ENCODE measurements around the gene GPA33. TPM values are rescaled to one million over a fixed set of nuclear protein-coding genes. Genes with fewer than 3 reads are reported as not detected.

The GPA33 gene
- total RNA-seq, 4 donors from 2014 or later: 0.10 TPM; not detected in 3

GRCh38 chr1:167083066-167083665, 7.0 kb downstream of the GPA33 start:
- DNase-seq (ENCODE audit: low spot score in 2 of 2): no peak
- TF ChIP-seq CTCF (IDR thresholded peaks at IDR 0.05): no peak
- no peak for TF ChIP-seq POLR2A (IDR thresholded peaks at IDR 0.05)
- intact Hi-C loops (cut with DNase I; ENCODE audit: low total_unique reads): no loop called here
- WGBS, 2 donors: 37 to 53% methylated on average over 6 of the region's 6 CpGs
- H3K4me3 ChIP-seq (ENCODE audit: low read depth, poor library complexity, severe bottlenecking): no peak overlapping the region

GRCh38 chr1:167082511-167083027, 7.6 kb downstream of the GPA33 start:
- intact Hi-C loops (cut with DNase I; ENCODE audit: low total_unique reads): no loop called here
- 52 to 53% methylated on average over 11 of the region's 11 CpGs for WGBS, 2 donors
- no peak overlapping the region for H3K4me3 ChIP-seq (ENCODE audit: low read depth, poor library complexity, severe bottlenecking)
- no peak for DNase-seq (ENCODE audit: low spot score in 2 of 2)
- no peak for TF ChIP-seq CTCF (IDR thresholded peaks at IDR 0.05)

DNA sequence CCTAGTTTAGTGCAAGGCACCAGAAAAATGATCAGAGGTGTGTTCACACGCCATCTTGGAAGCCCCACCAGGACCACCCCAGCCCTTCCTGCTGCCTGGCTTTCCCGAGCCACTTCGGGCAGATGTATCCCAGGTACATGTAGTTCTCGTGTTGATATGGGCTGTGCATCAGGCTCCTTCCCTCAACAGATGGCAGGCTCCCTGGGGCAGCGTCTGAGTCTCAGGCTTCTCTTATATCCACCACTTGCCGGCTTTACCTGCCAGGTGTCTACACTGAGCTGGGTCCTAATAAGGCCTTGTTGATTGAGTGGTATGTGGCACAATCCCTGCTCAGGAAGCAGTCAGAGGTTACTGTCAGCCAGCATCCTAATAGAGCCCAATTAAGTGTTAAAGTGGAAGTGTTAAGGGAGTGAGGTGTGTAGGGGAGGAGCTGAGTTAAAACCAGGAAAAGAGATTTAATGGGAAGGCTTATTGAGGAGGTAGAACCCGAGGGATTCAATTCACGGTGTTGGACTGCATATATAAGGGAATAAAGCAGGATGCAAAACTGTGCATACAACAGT, 8.5 kb downstream of the GPA33 start:
- 75 to 78% methylated on average over 8 of the region's 8 CpGs for WGBS, 2 donors
- H3K4me3 ChIP-seq (ENCODE audit: low read depth, poor library complexity, severe bottlenecking): no peak overlapping the region
- intact Hi-C loops (cut with DNase I; ENCODE audit: low total_unique reads): no loop called here
- DNase-seq (ENCODE audit: low spot score in 2 of 2): no peak
- TF ChIP-seq CTCF (IDR thresholded peaks at IDR 0.05): no peak
- no peak for TF ChIP-seq POLR2A (IDR thresholded peaks at IDR 0.05)

DNA sequence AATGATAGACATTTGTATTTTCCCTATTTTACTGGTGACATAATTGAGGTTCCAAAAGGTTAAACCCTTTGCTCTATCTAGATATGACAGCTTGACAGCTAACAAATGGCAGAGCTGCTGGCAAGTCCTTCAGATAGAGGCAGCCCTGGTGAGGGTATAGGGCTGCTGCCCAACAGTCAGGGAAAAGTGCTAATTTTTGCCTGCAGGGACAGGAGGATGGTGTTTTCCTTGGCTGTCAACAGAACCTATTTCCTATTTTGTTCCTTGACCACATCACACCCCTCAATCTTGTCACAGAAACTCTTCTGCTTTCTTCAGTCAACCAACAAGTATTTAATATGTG, 12.3 kb downstream of the GPA33 start:
- TF ChIP-seq CTCF (IDR thresholded peaks at IDR 0.05) (no peak), POLR2A (IDR thresholded peaks at IDR 0.05) (no peak)
- H3K4me3 ChIP-seq (ENCODE audit: low read depth, poor library complexity, severe bottlenecking): no peak overlapping the region
- intact Hi-C loops (cut with DNase I; ENCODE audit: low total_unique reads): no loop called here
- no peak for DNase-seq (ENCODE audit: low spot score in 2 of 2)

GRCh38 chr1:167077128-167077867, 12.9 kb downstream of the GPA33 start:
- no peak overlapping the region for H3K4me3 ChIP-seq (ENCODE audit: low read depth, poor library complexity, severe bottlenecking)
- no peak for DNase-seq (ENCODE audit: low spot score in 2 of 2)
- intact Hi-C loops (cut with DNase I; ENCODE audit: low total_unique reads): no loop called here
- no peak for TF ChIP-seq POLR2A (IDR thresholded peaks at IDR 0.05)
- TF ChIP-seq CTCF (IDR thresholded peaks at IDR 0.05): no peak
- 88 to 93% methylated on average over 3 of the region's 3 CpGs for WGBS, 2 donors
